ENCODE results near the gene SYT7. TPM values are rescaled to one million over a fixed set of nuclear protein-coding genes. Genes with fewer than 3 reads are reported as not detected.
A peak's percentile ranks its signal among the peaks of the same experiment; 100 is the strongest.

The SYT7 gene
- 0.37 and 0.38 TPM in 2 replicates for polyA plus RNA-seq (2011; rRNA removed)
- polyA plus RNA-seq (2012; cell fraction: cytosol; rRNA removed) = 0.77 and 1.1 TPM in 2 replicates
- polyA plus RNA-seq (2012; cell fraction: nucleus; rRNA removed) = 0.61 and 1.3 TPM in 2 replicates
- 0.78 to 1.0 TPM (median 1.0 TPM) in 3 replicates for polyA plus RNA-seq (2017; fragmentation: RNase III; extraction: RNeasy Plus Mini Kit Qiagen cat#74134 plus additional on column Dnase treatment)
- polyA minus RNA-seq (2011; rRNA and poly(A)+ RNA removed) = 0.41 and 0.49 TPM in 2 replicates

- Histone ChIP-seq H3K27ac (peak within 1 kb of the TSS; percentile 83 to 91), H3K4me3 (peak within 1 kb of the TSS; percentile 57), H3K9me3 (no peaks in the 10 kb centered on the region), H3K4me1 (peaks cover 13% of the 10 kb centered on the region; the same call in 2 of the 3 replicates), H3K4me2 (peak within 1 kb of the TSS; percentile 99)
- CTCF ChIA-PET = interaction anchor here (0.7 to 1.5 kb wide), 18 partner anchors 8 to 145 kb away, joined by 3 to 8 read pairs (median 4); no protein-coding TSS in a partner anchor
- TF ChIP-seq FOSL2 (IDR thresholded peaks at IDR 0.05) (no peak), FOSL2 (CRISPR knock-in tag; IDR thresholded peaks at IDR 0.05) (peak; percentile 27; the same call in 1 of the 2 replicates), RFX5 (IDR thresholded peaks at IDR 0.05) (peak; percentile 87), HOXB5 (CRISPR knock-in tag; IDR thresholded peaks at IDR 0.05) (0 out of 2 replicates have a peak, but pooled peaks have one; percentile 38), MAX (IDR thresholded peaks at IDR 0.05) (peak; percentile 58), SMC3 (IDR thresholded peaks at IDR 0.05) (no peak), CTCF (IDR thresholded peaks at IDR 0.05) (peak; percentile 37), MAZ (IDR thresholded peaks at IDR 0.05; ENCODE audit: borderline replicate concordance, low read depth, low read length) (peak; percentile 91; the same call in 1 of the 2 replicates), CHD4 (IDR thresholded peaks at IDR 0.05; ENCODE audit: borderline replicate concordance) (no peak), POLR2A (IDR thresholded peaks at IDR 0.05; ENCODE audit: low read length) (peak; percentile 22; the same call in 1 of the 2 replicates), JUN (IDR thresholded peaks at IDR 0.05) (peak in 1 of 2 experiments; percentile 63; a peak in 1 of 5 replicates), SREBF2 (IDR thresholded peaks at IDR 0.05) (no peak), MYC (IDR thresholded peaks at IDR 0.05; ENCODE audit: borderline replicate concordance, low read length) (peak; percentile 64; the same call in 1 of the 2 replicates)
- POLR2A ChIA-PET = interaction anchor here (1.1 kb wide), 1 partner anchor 152 kb away, joined by 3 read pairs; the partner anchor contains the start of genes CPSF7 and SDHAF2
- WGBS (ENCODE audit: missing lambda C conversion rate) = 7% methylated on average over 15 of the region's 96 CpGs
- DNase-seq (ENCODE audit: low read depth in 1 of 2, low spot score in 1 of 2) (peak; percentile 96 to 97), ATAC-seq (peak; percentile 64 to 86), FAIRE-seq (peak; percentile 7)
These were observed at the start of gene SYT7 for GRCh38 chr11:61581030-61581928. TSS of gene SYT7 (minus strand) at chr11:61581076. CDS start at chr11:61580820, 256 bp downstream.

- Histone ChIP-seq H3K4me1 (no peaks in the 10 kb centered on the region), H3K9me3 (no peaks in the 10 kb centered on the region), H3K27ac (no peak overlapping the region), H3K4me3 (no peak overlapping the region), H3K4me2 (no peak overlapping the region)
- ATAC-seq (no peak), DNase-seq (ENCODE audit: low read depth in 1 of 2, low spot score in 1 of 2) (no peak), FAIRE-seq (no peak)
- 65% methylated on average over 10 of the region's 10 CpGs for WGBS (ENCODE audit: missing lambda C conversion rate)
- TF ChIP-seq ZSCAN20 (CRISPR knock-in tag; IDR thresholded peaks at IDR 0.05) (no peak), CEBPB (IDR thresholded peaks at IDR 0.05) (no peak), FOSL2 (IDR thresholded peaks at IDR 0.05) (no peak), FOSL2 (CRISPR knock-in tag; IDR thresholded peaks at IDR 0.05) (no peak), ESRRA (IDR thresholded peaks at IDR 0.05; ENCODE audit: borderline replicate concordance, low read length) (no peak), POLR2A (IDR thresholded peaks at IDR 0.05; ENCODE audit: low read length) (no peak), KDM1A (IDR thresholded peaks at IDR 0.05; ENCODE audit: low read depth) (no peak), BCL3 (IDR thresholded peaks at IDR 0.05) (no peak), JUNB (IDR thresholded peaks at IDR 0.05) (no peak), USF2 (IDR thresholded peaks at IDR 0.05) (no peak), RCOR1 (IDR thresholded peaks at IDR 0.05; ENCODE audit: low read depth, low read length) (no peak), GATA3 (IDR thresholded peaks at IDR 0.05; ENCODE audit: borderline replicate concordance) (no peak), RARB (CRISPR knock-in tag; IDR thresholded peaks at IDR 0.05) (no peak), MAZ (IDR thresholded peaks at IDR 0.05; ENCODE audit: borderline replicate concordance, low read depth, low read length) (no peak), SMC3 (IDR thresholded peaks at IDR 0.05) (no peak), SREBF2 (IDR thresholded peaks at IDR 0.05) (no peak)
- CTCF ChIA-PET = interaction anchor here (0.5 to 4.5 kb wide), 12 partner anchors 9 to 247 kb away, joined by 3 to 59 read pairs (median 6); no protein-coding TSS in a partner anchor
- POLR2A ChIA-PET = no interaction called here
These were observed 49.2 kb upstream of the SYT7 start for GRCh38 chr11:61630089-61630488.
